ENCODE data around the gene TBX21.

The TBX21 gene

GRCh38 chr17:47704736-47705135 is 28.3 kb upstream of the TBX21 start:
- no peak overlapping the region for H3K4me2 ChIP-seq (ENCODE audit: low read depth, low read length)
- no peak for TF ChIP-seq CTCF (IDR thresholded peaks at IDR 0.05; ENCODE audit: low read length)
- no peak for TF ChIP-seq EZH2 (optimal IDR thresholded peaks at IDR 0.05; ENCODE audit: low read depth, low read length)
- TF ChIP-seq EZH2phosphoT487 (IDR thresholded peaks at IDR 0.05; ENCODE audit: low read length) = no peak
- H3K9me3 ChIP-seq (replicated peaks; ENCODE audit: insufficient read depth, low read length) = no peaks in the 10 kb centered on the region
- DNase-seq = no peak
- no peak overlapping the region for H2AFZ ChIP-seq (ENCODE audit: low read length)
- peaks cover 15% of the 10 kb centered on the region for H3K4me1 ChIP-seq (ENCODE audit: low read length)
- no peak overlapping the region for H3K9ac ChIP-seq (ENCODE audit: low read length)
- H4K20me1 ChIP-seq (ENCODE audit: insufficient read depth, low read length) = no peaks in the 10 kb centered on the region
- no peak overlapping the region for H3K27ac ChIP-seq (ENCODE audit: low read length)
- no peaks in the 10 kb centered on the region for H3K9me2 ChIP-seq (replicated peaks; ENCODE audit: insufficient read depth, low read length)
- H3K27me3 ChIP-seq (replicated peaks; ENCODE audit: insufficient read depth, low read length) = peaks cover 14% of the 10 kb centered on the region
- no peaks in the 10 kb centered on the region for H3K36me3 ChIP-seq (replicated peaks; ENCODE audit: insufficient read depth, low read length)
- H3K79me2 ChIP-seq (ENCODE audit: low read length) = no peaks in the 10 kb centered on the region
- no peak overlapping the region for H3K4me3 ChIP-seq (ENCODE audit: low read length)
- H3F3A ChIP-seq (ENCODE audit: insufficient read depth, low read length) = no peaks in the 10 kb centered on the region

- H4K20me1 ChIP-seq (ENCODE audit: insufficient read depth, low read length) = no peaks in the 10 kb centered on the region
- H3K4me2 ChIP-seq (ENCODE audit: low read depth, low read length) = peak overlapping the region; percentile 15; the same call in 1 of the 2 replicates
- no peaks in the 10 kb centered on the region for H3K79me2 ChIP-seq (ENCODE audit: low read length)
- no peak for DNase-seq
- no peak overlapping the region for H2AFZ ChIP-seq (ENCODE audit: low read length)
- H3K27ac ChIP-seq (ENCODE audit: low read length) = no peak overlapping the region
- H3K9me3 ChIP-seq (replicated peaks; ENCODE audit: insufficient read depth, low read length) = no peaks in the 10 kb centered on the region
- H3K36me3 ChIP-seq (replicated peaks; ENCODE audit: insufficient read depth, low read length) = no peaks in the 10 kb centered on the region
- H3K4me3 ChIP-seq (ENCODE audit: low read length) = no peak overlapping the region
- no peaks in the 10 kb centered on the region for H3K9me2 ChIP-seq (replicated peaks; ENCODE audit: insufficient read depth, low read length)
- TF ChIP-seq EZH2 (optimal IDR thresholded peaks at IDR 0.05; ENCODE audit: low read depth, low read length) (no peak), EZH2phosphoT487 (IDR thresholded peaks at IDR 0.05; ENCODE audit: low read length) (no peak), CTCF (IDR thresholded peaks at IDR 0.05; ENCODE audit: low read length) (no peak)
- H3F3A ChIP-seq (ENCODE audit: insufficient read depth, low read length) = no peaks in the 10 kb centered on the region
- peaks cover 15% of the 10 kb centered on the region for H3K4me1 ChIP-seq (ENCODE audit: low read length)
- H3K27me3 ChIP-seq (replicated peaks; ENCODE audit: insufficient read depth, low read length) = peaks cover 18% of the 10 kb centered on the region
- H3K9ac ChIP-seq (ENCODE audit: low read length) = no peak overlapping the region
These were observed 27.2 kb upstream of the TBX21 start for GRCh38 chr17:47705536-47706530.

- H2AFZ ChIP-seq (ENCODE audit: low read length) = no peak overlapping the region
- no peak overlapping the region for H3K9ac ChIP-seq (ENCODE audit: low read length)
- H3K36me3 ChIP-seq (replicated peaks; ENCODE audit: insufficient read depth, low read length) = no peaks in the 10 kb centered on the region
- no peaks in the 10 kb centered on the region for H4K20me1 ChIP-seq (ENCODE audit: insufficient read depth, low read length)
- H3K4me3 ChIP-seq (ENCODE audit: low read length) = no peak overlapping the region
- H3K27me3 ChIP-seq (replicated peaks; ENCODE audit: insufficient read depth, low read length) = peaks cover 24% of the 10 kb centered on the region
- DNase-seq = no peak
- H3K4me2 ChIP-seq (ENCODE audit: low read depth, low read length) = no peak overlapping the region
- no peaks in the 10 kb centered on the region for H3F3A ChIP-seq (ENCODE audit: insufficient read depth, low read length)
- no peaks in the 10 kb centered on the region for H3K9me2 ChIP-seq (replicated peaks; ENCODE audit: insufficient read depth, low read length)
- H3K79me2 ChIP-seq (ENCODE audit: low read length) = no peaks in the 10 kb centered on the region
- TF ChIP-seq EZH2phosphoT487 (IDR thresholded peaks at IDR 0.05; ENCODE audit: low read length) (no peak), EZH2 (optimal IDR thresholded peaks at IDR 0.05; ENCODE audit: low read depth, low read length) (no peak), CTCF (IDR thresholded peaks at IDR 0.05; ENCODE audit: low read length) (no peak)
- peaks cover 15% of the 10 kb centered on the region for H3K4me1 ChIP-seq (ENCODE audit: low read length)
- no peak overlapping the region for H3K27ac ChIP-seq (ENCODE audit: low read length)
- no peaks in the 10 kb centered on the region for H3K9me3 ChIP-seq (replicated peaks; ENCODE audit: insufficient read depth, low read length)
These were observed 25.8 kb upstream of the TBX21 start for GRCh38 chr17:47707056-47707804.
